Mesenchymal stem cell (in vitro differentiated cells and primary cell): Measurements from ENCODE around the gene TMEM151A.
A peak's percentile ranks its signal among the peaks of the same experiment; 100 is the strongest.

Experiments used
- DNase-seq: peaks from one replicate; pipeline ENCODE4 v3.0.0-alpha.2; 2013
- H2AFZ ChIP-seq: one replicate; pipeline ENCODE4 v1.6.1; 2013; ENCODE audit warnings: low read depth, mild to moderate bottlenecking, control low read depth, inconsistent platforms, low read length, moderate library complexity
- H2AK5ac ChIP-seq: 2 replicates; pipeline ENCODE4 v1.6.1; 2013; ENCODE audit warnings: low read length, moderate library complexity, mild to moderate bottlenecking, inconsistent platforms; ENCODE audit not compliant: severe bottlenecking
- H2BK120ac ChIP-seq: one replicate; pipeline ENCODE4 v1.6.1; 2013; ENCODE audit warnings: low read depth, mild to moderate bottlenecking, inconsistent platforms, low read length, moderate library complexity
- H2BK12ac ChIP-seq, 2 experiments: one replicate each; pipeline ENCODE4 v1.6.1; 2013; ENCODE audit warnings: inconsistent platforms in 2 of 2, low read length in 2 of 2, mild to moderate bottlenecking in 2 of 2, moderate library complexity in 2 of 2, control low read depth in 1 of 2
- H2BK15ac ChIP-seq: one replicate; pipeline ENCODE4 v1.6.1; 2013; ENCODE audit warnings: mild to moderate bottlenecking, low read depth, inconsistent platforms; ENCODE audit not compliant: poor library complexity, severe bottlenecking
- H2BK5ac ChIP-seq: 2 replicates; pipeline ENCODE4 v1.6.1; 2013; ENCODE audit warnings: low read depth, mild to moderate bottlenecking, low read length, control low read depth, inconsistent platforms; ENCODE audit not compliant: poor library complexity, severe bottlenecking
- H3K14ac ChIP-seq, 2 experiments: one replicate each; pipeline ENCODE4 v1.6.1; 2013; ENCODE audit warnings: inconsistent platforms in 2 of 2, low read length in 2 of 2, control low read depth in 1 of 2, mild to moderate bottlenecking in 1 of 2, moderate library complexity in 1 of 2
- H3K18ac ChIP-seq, 2 experiments: one replicate each; pipeline ENCODE4 v1.6.1; 2013; ENCODE audit warnings: inconsistent platforms in 2 of 2, low read length in 2 of 2, control low read depth in 1 of 2, low read depth in 1 of 2, mild to moderate bottlenecking in 1 of 2
- H3K23ac ChIP-seq, 2 experiments: one replicate each; pipeline ENCODE4 v1.6.1; 2013; ENCODE audit warnings: inconsistent platforms in 2 of 2, low read length in 2 of 2, mild to moderate bottlenecking in 2 of 2, moderate library complexity in 2 of 2, control low read depth in 1 of 2
- H3K27ac ChIP-seq: 2 replicates; pipeline ENCODE4 v1.5.1; 2013; ENCODE audit warnings: mild to moderate bottlenecking, moderate library complexity, low read length, control low read depth, inconsistent platforms; ENCODE audit not compliant: poor library complexity, severe bottlenecking
- H3K27me3 ChIP-seq, 2 experiments: 2 replicates each; pipeline versions ENCODE4 v1.6.1 to v1.7.0; 2013; ENCODE audit warnings: low read length in 2 of 2, mild to moderate bottlenecking in 2 of 2, moderate library complexity in 2 of 2, control low read depth in 1 of 2, inconsistent platforms in 1 of 2; ENCODE audit not compliant: control insufficient read depth in 1 of 2, insufficient read depth in 1 of 2
- H3K36me3 ChIP-seq, 2 experiments: 2 replicates each; pipeline versions ENCODE4 v1.6.1 to v1.7.0; 2013; ENCODE audit warnings: low read length in 2 of 2, control low read depth in 1 of 2, inconsistent platforms in 1 of 2, low read depth in 1 of 2, mild to moderate bottlenecking in 1 of 2; ENCODE audit not compliant: insufficient read depth in 2 of 2, control insufficient read depth in 1 of 2
- H3K4ac ChIP-seq, 2 experiments: one replicate each; pipeline ENCODE4 v1.6.1; 2013; ENCODE audit warnings: inconsistent platforms in 2 of 2, low read length in 2 of 2, mild to moderate bottlenecking in 2 of 2, moderate library complexity in 2 of 2, control low read depth in 1 of 2, low read depth in 1 of 2
- H3K4me1 ChIP-seq: 2 replicates; pipeline ENCODE4 v1.6.1; 2013; ENCODE audit warnings: low read depth, low read length, control low read depth; ENCODE audit not compliant: control insufficient read depth, insufficient read depth
- H3K4me2 ChIP-seq: 2 replicates; pipeline ENCODE4 v1.6.1; 2013; ENCODE audit warnings: low read length, mild to moderate bottlenecking, inconsistent platforms; ENCODE audit not compliant: poor library complexity, severe bottlenecking
- H3K4me3 ChIP-seq, 2 experiments: 2 replicates each; pipeline versions ENCODE4 v1.5.1 to v1.7.0; 2013; ENCODE audit warnings: low read length in 2 of 2, mild to moderate bottlenecking in 2 of 2, control low read depth in 1 of 2, low read depth in 1 of 2; ENCODE audit not compliant: insufficient read depth in 1 of 2
- H3K79me1 ChIP-seq: replicated peaks from 2 replicates; pipeline ENCODE4 v1.6.1; 2013; ENCODE audit warnings: mild to moderate bottlenecking, control low read depth, low read length, inconsistent platforms; ENCODE audit not compliant: poor library complexity, severe bottlenecking
- H3K9ac ChIP-seq: 2 replicates; pipeline ENCODE4 v1.7.0; 2013; ENCODE audit warnings: mild to moderate bottlenecking, low read length, moderate library complexity
- H3K9me3 ChIP-seq: 2 replicates; pipeline ENCODE4 v1.7.0; 2013; ENCODE audit warnings: mild to moderate bottlenecking, low read length; ENCODE audit not compliant: control insufficient read depth
- H4K8ac ChIP-seq: one replicate; pipeline ENCODE4 v1.6.1; 2013; ENCODE audit warnings: inconsistent platforms, mild to moderate bottlenecking, low read length, moderate library complexity
- H4K91ac ChIP-seq: one replicate; pipeline ENCODE4 v1.6.1; 2013; ENCODE audit warnings: mild to moderate bottlenecking, low read length, inconsistent platforms
- WGBS: methylation state at CpG from one replicate; pipeline ENCODE4 v1.1.7; 2013; ENCODE audit warnings: mixed read lengths; 5-methylcytosine and 5-hydroxymethylcytosine counted together

Gene TMEM151A

GRCh38 chr11:66336234-66337102, 44.8 kb downstream of the TMEM151A start, which contains the start of gene RIN1:
Gene RIN1 (minus strand): TSS chr11:66336434. CDS start chr11:66336402, 32 bp downstream.
- peak within 1 kb of the TSS; percentile 7 for H2AFZ ChIP-seq
- H3K18ac ChIP-seq = peak within 1 kb of the TSS; percentile 97 to 99
- H3K23ac ChIP-seq = peak within 1 kb of the TSS in 1 of 2 experiments; percentile 53
- H3K4me2 ChIP-seq = peak within 1 kb of the TSS; percentile 68
- H4K8ac ChIP-seq = peak within 1 kb of the TSS; percentile 92
- H4K91ac ChIP-seq = peak within 1 kb of the TSS; percentile 99
- 9% methylated on average over 22 of the region's 22 CpGs for WGBS
- H3K4me3 ChIP-seq = peak within 1 kb of the TSS; percentile 68 to 85
- no peaks in the 10 kb centered on the region for H3K9me3 ChIP-seq
- H2BK15ac ChIP-seq = peak within 1 kb of the TSS; percentile 92
- no peaks in the 10 kb centered on the region for H3K27me3 ChIP-seq
- peak within 1 kb of the TSS; percentile 49 to 93 for H2BK12ac ChIP-seq
- peaks cover 66% of the 10 kb centered on the region for H3K4me1 ChIP-seq
- peak; percentile 100 for DNase-seq
- H3K27ac ChIP-seq = peak within 1 kb of the TSS; percentile 97
- peak within 1 kb of the TSS; percentile 90 for H2BK5ac ChIP-seq
- peak within 1 kb of the TSS; percentile 91 for H2BK120ac ChIP-seq
- H3K36me3 ChIP-seq = peaks cover 63 to 77% of the 10 kb centered on the region in 2 experiments
- H3K79me1 ChIP-seq = peaks cover 38% of the 10 kb centered on the region
- H3K9ac ChIP-seq = peak within 1 kb of the TSS; percentile 99
- H3K14ac ChIP-seq = peak within 1 kb of the TSS in 1 of 2 experiments; percentile 95
- peak within 1 kb of the TSS; percentile 90 to 94 for H3K4ac ChIP-seq
- H2AK5ac ChIP-seq = peak within 1 kb of the TSS; percentile 46

- H3K36me3 ChIP-seq = peaks cover 63 to 77% of the 10 kb centered on the region in 2 experiments
- peak overlapping the region; percentile 52 to 63 for H3K4ac ChIP-seq
- peak overlapping the region; percentile 36 for H2AK5ac ChIP-seq
- H4K8ac ChIP-seq = peak overlapping the region; percentile 84
- 41% methylated on average over 18 of the region's 18 CpGs for WGBS
- H2BK5ac ChIP-seq = peak overlapping the region; percentile 11
- no peak overlapping the region for H2BK120ac ChIP-seq
- H4K91ac ChIP-seq = peak overlapping the region; percentile 77
- no peaks in the 10 kb centered on the region for H3K27me3 ChIP-seq
- peaks cover 33% of the 10 kb centered on the region for H3K79me1 ChIP-seq
- peak; percentile 75 for DNase-seq
- peak overlapping the region; percentile 56 to 90 for H2BK12ac ChIP-seq
- H3K18ac ChIP-seq = peak overlapping the region; percentile 4 to 44
- no peak overlapping the region for H3K4me3 ChIP-seq
- no peak overlapping the region for H3K14ac ChIP-seq
- H3K23ac ChIP-seq = peak overlapping the region in 1 of 2 experiments; percentile 53
- peak overlapping the region; percentile 97 for H3K27ac ChIP-seq
- H3K9ac ChIP-seq = peak overlapping the region; percentile 99
- no peak overlapping the region for H2AFZ ChIP-seq
- peaks cover 71% of the 10 kb centered on the region for H3K4me1 ChIP-seq
- H2BK15ac ChIP-seq = peak overlapping the region; percentile 65
- H3K4me2 ChIP-seq = peak overlapping the region; percentile 68
- H3K9me3 ChIP-seq = no peaks in the 10 kb centered on the region
Measured at GRCh38 chr11:66337103-66337899, 45.6 kb downstream of the TMEM151A start.

DNA sequence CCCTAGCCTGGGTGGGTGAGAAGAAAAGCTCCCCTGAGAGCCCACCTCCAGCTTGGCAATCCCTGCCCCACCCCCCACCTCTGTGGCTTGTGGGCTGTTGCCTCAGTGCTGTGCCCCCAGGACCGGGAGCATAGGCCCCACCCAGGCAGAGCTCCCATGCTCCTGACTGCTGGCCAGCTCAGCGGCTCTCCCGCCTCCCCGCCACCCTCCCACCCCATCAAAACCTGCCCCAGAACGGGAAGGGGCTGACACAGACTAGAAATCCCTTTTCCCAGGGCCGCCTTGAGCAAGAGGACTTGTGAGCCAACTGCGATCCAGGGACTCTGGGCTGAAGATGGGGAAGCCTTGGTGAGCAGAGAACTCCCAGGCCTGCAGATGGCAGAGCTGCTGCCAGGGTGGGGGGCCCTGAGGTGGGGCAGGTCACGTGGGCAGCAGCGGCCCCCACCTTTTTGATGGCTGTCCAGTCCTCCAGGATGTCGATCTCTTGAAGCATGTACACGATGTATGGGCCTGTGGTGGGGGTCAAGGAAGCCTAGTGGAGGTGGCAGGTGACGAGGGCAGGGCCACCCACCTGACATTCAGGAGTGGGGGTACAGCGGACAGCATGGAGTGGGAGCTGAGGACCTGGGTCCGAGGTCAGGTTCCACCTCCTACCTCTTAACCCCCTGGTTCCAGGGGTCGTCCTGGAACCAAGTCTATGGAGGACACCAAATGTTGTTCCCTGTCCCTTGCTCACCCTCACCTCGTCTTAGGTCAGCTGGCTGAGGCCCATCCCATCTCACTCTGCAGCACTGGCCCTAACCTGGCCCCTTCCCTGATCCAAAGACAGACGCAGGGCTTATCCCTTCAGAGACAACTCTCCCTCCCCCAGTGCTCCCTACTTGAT, 46.8 kb downstream of the TMEM151A start:
- no peak overlapping the region for H3K4me2 ChIP-seq
- no peak overlapping the region for H4K91ac ChIP-seq
- no peak overlapping the region for H3K14ac ChIP-seq
- H3K23ac ChIP-seq = no peak overlapping the region
- H3K4me1 ChIP-seq = peaks cover 67% of the 10 kb centered on the region
- no peak overlapping the region for H3K18ac ChIP-seq
- no peaks in the 10 kb centered on the region for H3K9me3 ChIP-seq
- no peak overlapping the region for H3K4ac ChIP-seq
- H3K27me3 ChIP-seq = no peaks in the 10 kb centered on the region
- H2AFZ ChIP-seq = no peak overlapping the region
- WGBS = 87% methylated on average over 17 of the region's 17 CpGs
- H3K27ac ChIP-seq = peak overlapping the region; percentile 97
- H4K8ac ChIP-seq = no peak overlapping the region
- H2AK5ac ChIP-seq = peak overlapping the region; percentile 63
- peak overlapping the region; percentile 99 for H3K9ac ChIP-seq
- no peak overlapping the region for H3K4me3 ChIP-seq
- H2BK15ac ChIP-seq = peak overlapping the region; percentile 71
- no peak for DNase-seq
- no peak overlapping the region for H2BK5ac ChIP-seq
- no peak overlapping the region for H2BK120ac ChIP-seq
- peaks cover 60 to 66% of the 10 kb centered on the region in 2 experiments for H3K36me3 ChIP-seq
- peak overlapping the region in 1 of 2 experiments; percentile 49 for H2BK12ac ChIP-seq
- H3K79me1 ChIP-seq = peaks cover 28% of the 10 kb centered on the region
